Measurements from ENCODE around the gene FBXO15. TPM values are rescaled to one million over a fixed set of nuclear protein-coding genes. Genes with fewer than 3 reads are reported as not detected.

Gene FBXO15
- total and polyA plus RNA-seq, 2 of the 13 experiments (the other 11 are each of a cell fraction or from before 2014, with no cell fraction given) = 0.09 to 0.12 TPM

- TF ChIP-seq ZBTB3 (CRISPR knock-in tag; IDR thresholded peaks at IDR 0.05; ENCODE audit: borderline replicate concordance, low read depth) (peak; percentile 87; the same call in 1 of the 2 replicates), THAP9 (CRISPR knock-in tag; IDR thresholded peaks at IDR 0.05; ENCODE audit: borderline replicate concordance) (peak; percentile 71; the same call in 1 of the 2 replicates), RCOR2 (CRISPR knock-in tag; IDR thresholded peaks at IDR 0.05) (0 out of 2 replicates have a peak, but pooled peaks have one; percentile 28), SMARCE1 (IDR thresholded peaks at IDR 0.05; ENCODE audit: borderline replicate concordance) (no peak), ZNF598 (CRISPR knock-in tag; IDR thresholded peaks at IDR 0.05; ENCODE audit: borderline replicate concordance) (peak; percentile 78; the same call in 1 of the 2 replicates), ZNF331 (CRISPR knock-in tag; IDR thresholded peaks at IDR 0.05) (peak; percentile 60; the same call in 1 of the 2 replicates), ZNF574 (CRISPR knock-in tag; IDR thresholded peaks at IDR 0.05) (peak; percentile 37; the same call in 1 of the 2 replicates), HOXA5 (CRISPR knock-in tag; IDR thresholded peaks at IDR 0.05) (peak; percentile 70; the same call in 1 of the 2 replicates), NR2F6 (IDR thresholded peaks at IDR 0.05) (no peak), NR2F6 (CRISPR knock-in tag; IDR thresholded peaks at IDR 0.05) (peak; percentile 19; the same call in 1 of the 2 replicates), KAT2B (IDR thresholded peaks at IDR 0.05; ENCODE audit: borderline replicate concordance, low read depth, low read length) (no peak), LRRFIP1 (CRISPR knock-in tag; conservative IDR thresholded peaks at IDR 0.05) (no peak), BRF2 (CRISPR knock-in tag; IDR thresholded peaks at IDR 0.05) (peak; percentile 38; the same call in 1 of the 2 replicates), AHR (CRISPR knock-in tag; IDR thresholded peaks at IDR 0.05) (peak; percentile 28; the same call in 1 of the 2 replicates), ZNF17 (CRISPR knock-in tag; IDR thresholded peaks at IDR 0.05) (peak; percentile 94; the same call in 1 of the 2 replicates), TBX3 (IDR thresholded peaks at IDR 0.05; ENCODE audit: borderline replicate concordance) (no peak), GFI1 (CRISPR knock-in tag; IDR thresholded peaks at IDR 0.05; ENCODE audit: borderline replicate concordance) (peak; percentile 46; the same call in 1 of the 2 replicates), BCL3 (CRISPR knock-in tag; IDR thresholded peaks at IDR 0.05) (peak; percentile 61; the same call in 1 of the 2 replicates)
Observed at GRCh38 chr18:74147779-74148542, at the start of gene FBXO15, which contains the start of gene TIMM21 (continued).
